Measurements from ENCODE around the gene ATG14. TPM values are rescaled to one million over a fixed set of nuclear protein-coding genes. Genes with fewer than 3 reads are reported as not detected.

ATG14 gene
- total RNA-seq, 3 donors from 2014 or later = 8.3 to 15.1 (median 10.8) TPM

DNA sequence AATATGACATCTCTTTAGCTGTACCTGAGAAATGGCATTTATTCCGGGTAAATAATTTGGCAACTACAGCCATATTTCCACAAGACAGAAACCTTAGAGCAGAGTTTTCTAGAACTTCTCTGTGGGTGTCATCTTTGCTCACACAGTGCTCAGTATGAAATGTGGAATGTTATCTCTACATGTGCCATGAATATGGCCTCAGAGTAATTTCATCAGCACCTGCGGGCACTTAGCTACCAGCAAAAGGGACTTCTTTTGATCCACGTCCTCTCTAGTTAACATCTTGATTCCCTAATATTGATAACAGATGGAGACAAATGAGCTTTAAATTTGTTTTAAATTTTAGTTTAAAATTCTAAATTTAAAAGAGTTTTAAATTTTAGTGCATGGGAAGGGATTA lies 2.9 kb upstream of the ATG14 start:
- intact Hi-C loops (cut with DNase I, micrococcal nuclease) = no loop called here
- no peak overlapping the region for H3K4me3 ChIP-seq
- ATAC-seq (no peak), DNase-seq (no peak)
- H3K9me3 ChIP-seq = no peaks in the 10 kb centered on the region
- no peaks in the 10 kb centered on the region for H3K36me3 ChIP-seq (ENCODE audit: low read depth)
- no peak for TF ChIP-seq CTCF (IDR thresholded peaks at IDR 0.05)
- H3K4me1 ChIP-seq (ENCODE audit: low read depth) = peaks cover 7% of the 10 kb centered on the region

DNA sequence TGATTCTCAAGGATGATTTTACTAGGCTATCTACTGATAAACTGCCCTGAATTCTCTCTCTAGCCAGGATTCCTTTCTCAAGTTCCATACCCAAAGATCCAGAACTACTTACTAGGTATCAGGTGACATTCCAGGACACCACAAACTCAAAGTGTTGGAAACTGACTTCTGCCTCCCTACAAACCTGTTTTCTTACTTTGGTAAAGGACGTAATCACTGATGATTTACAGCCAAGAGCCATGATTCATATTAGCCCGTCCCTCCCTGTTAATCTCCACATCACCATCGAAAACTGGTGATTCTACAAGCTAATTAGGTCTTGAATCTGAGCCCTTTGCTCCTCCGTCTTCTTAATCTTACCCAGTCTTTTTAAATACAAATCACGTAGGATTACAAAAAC lies 1.0 kb upstream of the ATG14 start:
- no peak for ATAC-seq
- intact Hi-C loops (cut with DNase I, micrococcal nuclease) = no loop called here
- no peak for DNase-seq
- Histone ChIP-seq H3K4me3 (no peak overlapping the region), H3K36me3 (ENCODE audit: low read depth) (no peaks in the 10 kb centered on the region), H3K4me1 (ENCODE audit: low read depth) (peaks cover 7% of the 10 kb centered on the region), H3K9me3 (no peaks in the 10 kb centered on the region)
- no peak for TF ChIP-seq CTCF (IDR thresholded peaks at IDR 0.05)

- Histone ChIP-seq H3K4me1 (ENCODE audit: low read depth) (peaks cover 7% of the 10 kb centered on the region), H3K4me3 (peak overlapping the region; percentile 93), H3K36me3 (ENCODE audit: low read depth) (no peaks in the 10 kb centered on the region), H3K9me3 (no peaks in the 10 kb centered on the region)
- intact Hi-C loops (cut with DNase I, micrococcal nuclease) = no loop called here
- no peak for ATAC-seq
- DNase-seq = no peak
- TF ChIP-seq CTCF (IDR thresholded peaks at IDR 0.05) = no peak
Measured at GRCh38 chr14:55410876-55411275, 754 bp downstream of the ATG14 start.

DNA sequence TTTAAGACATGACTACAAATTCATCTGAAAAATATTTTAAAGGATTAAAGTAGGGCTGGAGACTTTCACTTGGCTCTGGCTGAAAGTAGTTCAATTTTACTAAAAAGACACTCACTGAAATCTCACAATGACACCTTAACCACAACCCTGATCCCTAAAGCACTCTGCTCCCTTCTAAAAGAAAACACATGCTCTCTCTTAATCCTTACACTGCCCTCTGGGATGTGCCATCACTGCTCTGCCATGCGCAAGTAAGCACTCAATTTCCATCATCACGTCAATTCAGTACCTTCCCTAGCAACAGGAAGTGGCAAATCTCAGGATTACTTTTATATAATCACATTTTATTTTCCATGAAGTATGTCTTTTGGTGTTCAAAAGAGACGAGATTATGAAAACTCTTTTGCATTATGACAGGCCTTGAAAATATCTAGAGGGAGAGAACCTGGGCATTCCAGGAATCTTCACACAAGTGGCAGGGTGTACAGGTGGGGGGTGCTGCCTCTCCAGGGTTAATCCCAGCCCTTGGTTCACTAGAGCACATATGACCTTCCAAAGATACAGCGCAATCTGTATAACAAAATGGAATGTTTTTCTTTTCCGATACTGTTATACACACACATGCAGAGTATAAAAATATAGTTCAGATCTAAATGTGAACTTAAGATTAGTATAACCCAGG lies 7.3 kb downstream of the ATG14 start:
- Histone ChIP-seq H3K4me1 (ENCODE audit: low read depth) (no peaks in the 10 kb centered on the region), H3K9me3 (no peaks in the 10 kb centered on the region), H3K4me3 (no peak overlapping the region), H3K36me3 (ENCODE audit: low read depth) (no peaks in the 10 kb centered on the region)
- no peak for TF ChIP-seq CTCF (IDR thresholded peaks at IDR 0.05)
- ATAC-seq = no peak
- no peak for DNase-seq
- intact Hi-C loops (cut with DNase I, micrococcal nuclease) = no loop called here

- TF ChIP-seq CTCF (IDR thresholded peaks at IDR 0.05) = no peak
- intact Hi-C loops (cut with DNase I, micrococcal nuclease) = no loop called here
- Histone ChIP-seq H3K36me3 (ENCODE audit: low read depth) (no peaks in the 10 kb centered on the region), H3K9me3 (no peaks in the 10 kb centered on the region), H3K4me1 (ENCODE audit: low read depth) (no peaks in the 10 kb centered on the region), H3K4me3 (no peak overlapping the region)
- DNase-seq (no peak), ATAC-seq (no peak)
Measured at GRCh38 chr14:55401751-55402150, 9.9 kb downstream of the ATG14 start.

- H3K4me1 ChIP-seq (ENCODE audit: low read depth) = no peaks in the 10 kb centered on the region
- no peaks in the 10 kb centered on the region for H3K9me3 ChIP-seq
- intact Hi-C loops (cut with DNase I, micrococcal nuclease) = no loop called here
- ATAC-seq (no peak), DNase-seq (no peak)
- no peak overlapping the region for H3K4me3 ChIP-seq
- H3K36me3 ChIP-seq (ENCODE audit: low read depth) = no peaks in the 10 kb centered on the region
- TF ChIP-seq CTCF (IDR thresholded peaks at IDR 0.05) = no peak
Measured at GRCh38 chr14:55399852-55400251, 11.8 kb downstream of the ATG14 start.

Measured in mucosa of descending colon (tissue), 3 donors.